GM06990 (cell line): ENCODE results near the gene DDX3X.
A peak's percentile ranks its signal among the peaks of the same experiment; 100 is the strongest.

Source experiments
- DNase-seq: peaks from one replicate; pipeline ENCODE4 v3.0.0-alpha.2; 2011; ENCODE audit not compliant: insufficient read length; ENCODE audit errors: extremely low read depth
- H3K27me3 ChIP-seq: replicated peaks from 2 replicates; pipeline ENCODE4 v1.6.0; 2011; ENCODE audit warnings: low read length; ENCODE audit not compliant: control insufficient read depth, insufficient read depth
- H3K36me3 ChIP-seq: 2 replicates; pipeline ENCODE4 v1.5.1; 2011; ENCODE audit warnings: low read length; ENCODE audit not compliant: control insufficient read depth, insufficient read depth
- H3K4me3 ChIP-seq: replicated peaks from 2 replicates; pipeline ENCODE4 v1.5.1; 2011; ENCODE audit warnings: low read depth, mild to moderate bottlenecking, control low read depth, low read length
- CTCF ChIP-seq: IDR thresholded peaks from 2 replicates; pipeline ENCODE4 v1.5.1; 2011; ENCODE audit warnings: low read length, control low read depth, mild to moderate bottlenecking, inconsistent platforms; ENCODE audit not compliant: insufficient read depth, poor library complexity, severe bottlenecking

DDX3X gene

GRCh38 chrX:41332408-41333002, 1.5 kb upstream of the DDX3X start:
- TF ChIP-seq CTCF: no peak
- Histone ChIP-seq H3K27me3 (no peaks in the 10 kb centered on the region), H3K36me3 (no peaks in the 10 kb centered on the region; the same call in 1 of the 2 replicates), H3K4me3 (peak overlapping the region; percentile 85)
- no peak for DNase-seq

- TF ChIP-seq CTCF: no peak
- H3K4me3 ChIP-seq: peak overlapping the region; percentile 85
- no peaks in the 10 kb centered on the region; the same call in 1 of the 2 replicates for H3K36me3 ChIP-seq
- DNase-seq: peak; percentile 93
- no peaks in the 10 kb centered on the region for H3K27me3 ChIP-seq
These were observed 789 bp upstream of the DDX3X start for GRCh38 chrX:41333003-41333743.

GRCh38 chrX:41334363-41335197, 618 bp downstream of the DDX3X start:
- peak; percentile 93 for DNase-seq
- no peak for TF ChIP-seq CTCF
- Histone ChIP-seq H3K36me3 (peaks cover 4% of the 10 kb centered on the region), H3K27me3 (no peaks in the 10 kb centered on the region), H3K4me3 (peak overlapping the region; percentile 85)

GRCh38 chrX:41335198-41335957, 1.4 kb downstream of the DDX3X start:
- DNase-seq: no peak

More at GRCh38 chrX:41335198-41335957, 1.4 kb downstream of the DDX3X start:
- H3K27me3 ChIP-seq: no peaks in the 10 kb centered on the region
- no peak for TF ChIP-seq CTCF
- H3K4me3 ChIP-seq: peak overlapping the region; percentile 85
- peaks cover 7% of the 10 kb centered on the region for H3K36me3 ChIP-seq
